Endothelial cell of umbilical vein (primary cell): ENCODE measurements around the gene SLC5A5. TPM values are rescaled to one million over a fixed set of nuclear protein-coding genes. Genes with fewer than 3 reads are reported as not detected.

ENCODE experiments used
- BruUV-seq: library from RNA; stranded (reverse); fragments of 400-500 nt; replicated peaks from 2 replicates; lab custom pipeline; 2021; lab: Mats Ljungman, UMichigan
- CTCF ChIA-PET: fragments of 300-600, 350-600 bp; sonication (Branson Sonifier 250); formaldehyde crosslinking; loops from one replicate; lab custom pipeline; 2021; ENCODE audit warnings: antibody characterized with exemption, inconsistent platforms; lab: Charles Lee
- POLR2A ChIA-PET: fragments of 300-600, 350-600 bp; sonication (Branson Sonifier 250); formaldehyde crosslinking; loops from one replicate; lab custom pipeline; 2021; ENCODE audit warnings: antibody characterized with exemption, inconsistent platforms; lab: Charles Lee
- DNase-seq: peaks from one replicate; pipeline ENCODE4 v3.0.0-alpha.2; 2011; ENCODE audit warnings: low read depth, low spot score
- FAIRE-seq: peaks from 2 replicates; lab custom pipeline; 2011; peaks lifted over from hg19 to GRCh38; lab: Jason Lieb, UNC
- H2AFZ ChIP-seq: 2 replicates; pipeline ENCODE4 v1.6.0; 2012; ENCODE audit warnings: low read depth, low read length, control low read depth, inconsistent platforms
- H3K27ac ChIP-seq: 2 replicates; pipeline ENCODE4 v1.5.1; 2011; ENCODE audit warnings: low read depth, mild to moderate bottlenecking, control low read depth, low read length, moderate library complexity; ENCODE audit not compliant: insufficient read depth
- H3K27me3 ChIP-seq, 2 experiments: 2 replicates each; pipeline versions ENCODE4 v1.6.0 to v1.6.1; 2011; ENCODE audit warnings: low read length in 2 of 2, mixed read lengths in 1 of 2; ENCODE audit not compliant: control insufficient read depth in 2 of 2, insufficient read depth in 2 of 2
- H3K36me3 ChIP-seq, 2 experiments: 2 replicates in 1 of 2; 3 replicates in 1 of 2; pipeline ENCODE4 v1.5.1; 2011; ENCODE audit warnings: low read length in 2 of 2, mild to moderate bottlenecking in 1 of 2, moderate library complexity in 1 of 2; ENCODE audit not compliant: control insufficient read depth in 2 of 2, insufficient read depth in 2 of 2; ENCODE audit errors: extremely low read depth in 1 of 2
- H3K4me1 ChIP-seq: 3 replicates; pipeline ENCODE4 v1.5.1; 2011; ENCODE audit warnings: mild to moderate bottlenecking, low read length; ENCODE audit not compliant: control insufficient read depth, insufficient read depth; ENCODE audit errors: extremely low read depth
- H3K4me2 ChIP-seq: 2 replicates; pipeline ENCODE4 v1.6.1; 2011; ENCODE audit warnings: low read length, control low read depth, mixed read lengths; ENCODE audit not compliant: insufficient read depth
- H3K4me3 ChIP-seq, 3 experiments: fragments of 200-600 bp in 1 of 3; sonication (generic), shearing (Covaris generic) in 1 of 3; replicated peaks in 1 of 3; 2 replicates each; pipeline ENCODE4 v1.5.1; 2011 to 2016; ENCODE audit warnings: control low read depth in 3 of 3, low read length in 3 of 3, mild to moderate bottlenecking in 2 of 3, inconsistent platforms in 1 of 3, low read depth in 1 of 3, moderate library complexity in 1 of 3; ENCODE audit not compliant: insufficient read depth in 1 of 3
- H3K79me2 ChIP-seq: 2 replicates; pipeline ENCODE4 v1.6.0; 2012; ENCODE audit warnings: low read length, inconsistent platforms; ENCODE audit not compliant: control insufficient read depth, insufficient read depth
- H3K9ac ChIP-seq: replicated peaks from 2 replicates; pipeline ENCODE3; 2011; ENCODE audit warnings: low read length, control low read depth; ENCODE audit not compliant: insufficient read depth; ENCODE audit errors: extremely low read depth
- H3K9me1 ChIP-seq: replicated peaks from 3 replicates; pipeline ENCODE4 v1.6.0; 2011; ENCODE audit warnings: mild to moderate bottlenecking, low read length; ENCODE audit not compliant: control insufficient read depth, insufficient read depth; ENCODE audit errors: extremely low read depth
- H3K9me3 ChIP-seq: replicated peaks from 2 replicates; pipeline ENCODE4 v1.5.1; 2012; ENCODE audit warnings: low read length, inconsistent platforms; ENCODE audit not compliant: control insufficient read depth, insufficient read depth
- H4K20me1 ChIP-seq: replicated peaks from 2 replicates; pipeline ENCODE3; 2011; ENCODE audit warnings: mild to moderate bottlenecking, low read length; ENCODE audit not compliant: control insufficient read depth, insufficient read depth; ENCODE audit errors: extremely low read depth
- GATA2 ChIP-seq: IDR thresholded peaks from 2 replicates; pipeline ENCODE4 v1.7.0; 2011; ENCODE audit warnings: low read depth, mild to moderate bottlenecking, moderate library complexity, mixed read lengths, low read length; ENCODE audit not compliant: insufficient read length, insufficient read depth
- dilution Hi-C: fragments of 300-500 bp; cut with MboI; formaldehyde crosslinking; loops from one replicate; pipeline ENCODE4 v1.15.0; 2019; ENCODE audit warnings: low sequenced_read_pairs; ENCODE audit not compliant: extremely low pct_ligation_motif_present
- intact Hi-C: fragments of 100-400 bp; cut with micrococcal nuclease; formaldehyde crosslinking; loops from one replicate; pipeline ENCODE4 v1.10.0; 2022
- polyA plus RNA-seq, 4 experiments: library from polyadenylated mRNA; depleted of rRNA in 3 of 4; stranded (reverse) in 3 of 4; unstranded in 1 of 4; fragments of >200 nt; gene quantifications; 2 replicates each; pipeline versions ENCODE4 v1.2.1 to v1.2.3, GENCODE V29; 2011 to 2012; ENCODE audit warnings: missing spikeins in 1 of 4
- total RNA-seq: library from RNA; stranded (reverse); gene quantifications from 2 replicates; pipeline ENCODE4 v1.2.3, GENCODE V29; 2021
- TF ChIP-seq, protein P1 (sequence below), 2 donors: IDR thresholded peaks; 1 replicate in 1 of 2; 2 replicates in 1 of 2; pipeline ENCODE4 v1.5.1; 2011; ENCODE audit warnings: low read length in 2 of 2, mild to moderate bottlenecking in 2 of 2, moderate library complexity in 2 of 2, control low read depth in 1 of 2, inconsistent platforms in 1 of 2, low read depth in 1 of 2; ENCODE audit not compliant: insufficient read depth in 1 of 2; ENCODE audit errors: extremely low read depth in 1 of 2

Gene SLC5A5
- total and polyA plus RNA-seq, 2 donors (not counting 3 experiments of a cell fraction or from before 2014, with no cell fraction given) = not detected

DNA sequence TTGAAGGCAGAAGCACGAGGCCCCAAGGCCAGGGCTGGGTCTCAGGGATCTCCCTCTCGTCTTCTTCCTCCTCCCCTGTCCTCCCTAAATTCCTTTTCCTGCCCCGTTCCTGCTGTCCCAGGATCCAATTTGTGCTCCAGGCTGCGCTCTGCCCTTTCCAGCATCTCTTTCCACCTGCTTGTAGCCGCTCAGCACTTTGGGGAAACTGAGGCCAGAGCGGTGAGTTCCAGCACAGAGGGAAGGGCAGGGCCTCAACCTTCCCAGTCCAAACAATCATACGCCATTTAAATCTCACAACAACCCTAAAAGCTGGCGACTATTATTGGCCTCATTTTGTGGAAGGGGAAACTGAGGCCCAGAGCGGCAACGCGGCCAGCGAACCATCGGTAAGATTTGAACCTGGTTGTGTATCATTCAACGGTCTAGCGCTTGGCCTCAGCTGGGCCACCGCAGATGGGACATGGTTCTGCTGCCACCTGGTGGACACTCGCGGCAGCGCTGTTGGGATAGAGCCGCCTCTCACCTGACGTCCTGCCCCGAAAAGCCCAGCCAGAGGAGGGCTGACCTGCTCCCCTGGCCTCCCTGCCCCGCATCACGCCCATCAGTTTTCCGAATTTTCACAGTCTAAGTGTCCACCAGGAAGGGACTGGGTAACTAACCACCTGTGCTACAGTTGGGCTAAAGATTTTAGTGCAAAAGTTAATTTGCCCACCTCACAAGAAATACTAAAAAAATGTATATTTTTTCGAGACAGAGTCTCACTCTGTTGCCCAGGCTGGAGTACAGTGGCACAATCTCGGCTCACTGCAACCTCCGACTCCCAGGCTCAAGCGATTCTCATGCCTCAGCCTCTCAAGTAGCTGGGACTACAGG, 16.2 kb upstream of the SLC5A5 start:
- no peaks in the 10 kb centered on the region for H3K9me1 ChIP-seq
- no peaks in the 10 kb centered on the region for H4K20me1 ChIP-seq
- H2AFZ ChIP-seq = no peak overlapping the region
- H3K27ac ChIP-seq = no peak overlapping the region
- ChIA-PET CTCF (interaction anchor here (0.7 to 2.5 kb wide), 20 partner anchors 8 to 414 kb away, joined by 3 to 15 read pairs (median 4); partner anchors contain the start of genes B3GNT3, CCDC124 and JAK3), POLR2A (interaction anchor here (0.6 kb wide), 1 partner anchor 113 kb away, joined by 3 read pairs; no protein-coding TSS in a partner anchor)
- no peaks in the 10 kb centered on the region for H3K36me3 ChIP-seq
- DNase-seq = peak; percentile 67
- BruUV-seq = no TSS peak
- no peak overlapping the region for H3K4me3 ChIP-seq
- TF ChIP-seq, protein P1, sequence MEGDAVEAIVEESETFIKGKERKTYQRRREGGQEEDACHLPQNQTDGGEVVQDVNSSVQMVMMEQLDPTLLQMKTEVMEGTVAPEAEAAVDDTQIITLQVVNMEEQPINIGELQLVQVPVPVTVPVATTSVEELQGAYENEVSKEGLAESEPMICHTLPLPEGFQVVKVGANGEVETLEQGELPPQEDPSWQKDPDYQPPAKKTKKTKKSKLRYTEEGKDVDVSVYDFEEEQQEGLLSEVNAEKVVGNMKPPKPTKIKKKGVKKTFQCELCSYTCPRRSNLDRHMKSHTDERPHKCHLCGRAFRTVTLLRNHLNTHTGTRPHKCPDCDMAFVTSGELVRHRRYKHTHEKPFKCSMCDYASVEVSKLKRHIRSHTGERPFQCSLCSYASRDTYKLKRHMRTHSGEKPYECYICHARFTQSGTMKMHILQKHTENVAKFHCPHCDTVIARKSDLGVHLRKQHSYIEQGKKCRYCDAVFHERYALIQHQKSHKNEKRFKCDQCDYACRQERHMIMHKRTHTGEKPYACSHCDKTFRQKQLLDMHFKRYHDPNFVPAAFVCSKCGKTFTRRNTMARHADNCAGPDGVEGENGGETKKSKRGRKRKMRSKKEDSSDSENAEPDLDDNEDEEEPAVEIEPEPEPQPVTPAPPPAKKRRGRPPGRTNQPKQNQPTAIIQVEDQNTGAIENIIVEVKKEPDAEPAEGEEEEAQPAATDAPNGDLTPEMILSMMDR (IDR thresholded peaks at IDR 0.05; ENCODE audit: extremely low read depth in 1 of 2, insufficient read depth in 1 of 2, low read depth in 1 of 2, low read length in 2 of 2) = peak; percentile 92 to 99
- no peak for TF ChIP-seq GATA2
- no peaks in the 10 kb centered on the region for H3K9me3 ChIP-seq
- dilution Hi-C loops (no loop called here), intact Hi-C loops (loop anchor here (1.0 kb wide), 3 partner anchors 71 to 414 kb away; no protein-coding TSS in a partner anchor)
- no peaks in the 10 kb centered on the region for H3K27me3 ChIP-seq
- peaks cover 3% of the 10 kb centered on the region for H3K4me1 ChIP-seq
- H3K4me2 ChIP-seq = no peak overlapping the region
- peaks cover 8% of the 10 kb centered on the region for H3K79me2 ChIP-seq
- FAIRE-seq = peak; percentile 92
- H3K9ac ChIP-seq = no peak overlapping the region
